Sigmoid colon (tissue), 4 donors: ENCODE measurements around the gene CDK5RAP3.

ENCODE experiments used
- EP300 ChIP-seq, 4 donors: sonication (generic); formaldehyde crosslinking; IDR thresholded peaks; one replicate each; pipeline ENCODE4 v1.6.1; 2017; ENCODE audit warnings: antibody characterized with exemption in 4 of 4
- POLR2A ChIP-seq, 2 donors: fragments of 450-650 bp; IDR thresholded peaks; one replicate each; pipeline ENCODE4 v1.6.1; 2016; ENCODE audit warnings: antibody characterized with exemption in 2 of 2, mild to moderate bottlenecking in 2 of 2, moderate library complexity in 2 of 2
- POLR2AphosphoS5 ChIP-seq, 4 donors: sonication (generic); formaldehyde crosslinking; IDR thresholded peaks; one replicate each; pipeline ENCODE4 v1.6.1; 2017; ENCODE audit warnings: antibody characterized with exemption in 4 of 4
- TF ChIP-seq, protein P1 (sequence below), 4 experiments: fragments of 450-650 bp in 3 of 4; fragments of 200-600 bp in 1 of 4; IDR thresholded peaks; one replicate each; pipeline ENCODE4 v1.5.1; 2016 to 2019; ENCODE audit warnings: antibody characterized with exemption in 4 of 4, mild to moderate bottlenecking in 3 of 4, moderate library complexity in 2 of 4

DNA sequence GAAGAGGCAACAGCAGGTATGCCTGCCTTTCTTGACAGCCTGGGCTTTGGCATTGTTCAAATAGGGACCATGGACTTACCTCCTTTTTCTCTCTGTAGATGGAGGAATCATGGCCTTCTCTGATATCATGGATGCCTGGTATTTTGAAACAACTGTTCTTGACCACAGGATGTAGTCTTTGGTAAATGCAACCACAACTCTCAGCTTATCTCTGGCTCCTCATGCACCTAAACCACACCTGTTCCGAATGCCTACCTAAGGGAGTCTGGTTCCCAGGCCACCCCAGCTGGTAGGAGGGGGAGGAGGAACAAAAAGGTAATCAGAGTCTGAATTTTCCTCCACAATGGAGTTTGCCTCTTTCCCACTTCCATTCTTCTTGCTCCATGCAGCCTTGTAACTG lies 18.8 kb downstream of the CDK5RAP3 start:
- TF ChIP-seq, protein P1, sequence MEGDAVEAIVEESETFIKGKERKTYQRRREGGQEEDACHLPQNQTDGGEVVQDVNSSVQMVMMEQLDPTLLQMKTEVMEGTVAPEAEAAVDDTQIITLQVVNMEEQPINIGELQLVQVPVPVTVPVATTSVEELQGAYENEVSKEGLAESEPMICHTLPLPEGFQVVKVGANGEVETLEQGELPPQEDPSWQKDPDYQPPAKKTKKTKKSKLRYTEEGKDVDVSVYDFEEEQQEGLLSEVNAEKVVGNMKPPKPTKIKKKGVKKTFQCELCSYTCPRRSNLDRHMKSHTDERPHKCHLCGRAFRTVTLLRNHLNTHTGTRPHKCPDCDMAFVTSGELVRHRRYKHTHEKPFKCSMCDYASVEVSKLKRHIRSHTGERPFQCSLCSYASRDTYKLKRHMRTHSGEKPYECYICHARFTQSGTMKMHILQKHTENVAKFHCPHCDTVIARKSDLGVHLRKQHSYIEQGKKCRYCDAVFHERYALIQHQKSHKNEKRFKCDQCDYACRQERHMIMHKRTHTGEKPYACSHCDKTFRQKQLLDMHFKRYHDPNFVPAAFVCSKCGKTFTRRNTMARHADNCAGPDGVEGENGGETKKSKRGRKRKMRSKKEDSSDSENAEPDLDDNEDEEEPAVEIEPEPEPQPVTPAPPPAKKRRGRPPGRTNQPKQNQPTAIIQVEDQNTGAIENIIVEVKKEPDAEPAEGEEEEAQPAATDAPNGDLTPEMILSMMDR (IDR thresholded peaks at IDR 0.05), result no peak
- no peak for TF ChIP-seq POLR2A (IDR thresholded peaks at IDR 0.05)
- TF ChIP-seq EP300 (IDR thresholded peaks at IDR 0.05), result no peak
- TF ChIP-seq POLR2AphosphoS5 (IDR thresholded peaks at IDR 0.05), result no peak
